Fibroblast of lung (primary cell): Measurements from ENCODE around the gene RHOT2.

ENCODE experiments used
- EZH2 ChIP-seq: IDR thresholded peaks from 2 replicates; pipeline ENCODE4 v1.5.1; 2012; ENCODE audit warnings: low read length, control low read depth, mild to moderate bottlenecking; ENCODE audit errors: missing control alignments
- TF ChIP-seq, protein P1 (sequence below), 2 donors: IDR thresholded peaks in 1 of 2; conservative IDR thresholded peaks in 1 of 2; 1 replicate in 1 of 2; 2 replicates in 1 of 2; pipeline ENCODE4 v1.5.1; 2011 to 2012; ENCODE audit warnings: low read length in 2 of 2, control low read depth in 1 of 2, inconsistent platforms in 1 of 2, low read depth in 1 of 2, mild to moderate bottlenecking in 1 of 2

DNA sequence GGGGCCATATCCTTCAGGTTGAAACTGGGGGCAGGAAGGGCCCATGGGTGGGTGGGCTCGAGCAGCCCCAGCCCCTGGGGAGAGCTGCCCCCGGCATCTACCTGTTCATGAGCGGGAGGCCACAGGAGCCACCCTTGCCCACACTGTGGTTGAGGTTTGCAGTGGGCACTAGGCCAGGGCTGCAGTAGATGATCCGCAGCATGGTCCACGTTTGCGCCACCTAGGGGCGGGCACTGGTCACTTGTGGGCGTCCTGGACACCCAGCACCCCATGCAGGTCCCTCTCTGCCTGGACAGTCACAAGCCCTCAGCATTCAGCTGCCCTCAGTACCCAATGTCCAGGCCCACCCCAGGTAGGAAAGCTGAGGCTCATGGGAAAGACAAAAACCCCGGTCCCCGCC, 18.0 kb downstream of the RHOT2 start:
- TF ChIP-seq, protein P1, sequence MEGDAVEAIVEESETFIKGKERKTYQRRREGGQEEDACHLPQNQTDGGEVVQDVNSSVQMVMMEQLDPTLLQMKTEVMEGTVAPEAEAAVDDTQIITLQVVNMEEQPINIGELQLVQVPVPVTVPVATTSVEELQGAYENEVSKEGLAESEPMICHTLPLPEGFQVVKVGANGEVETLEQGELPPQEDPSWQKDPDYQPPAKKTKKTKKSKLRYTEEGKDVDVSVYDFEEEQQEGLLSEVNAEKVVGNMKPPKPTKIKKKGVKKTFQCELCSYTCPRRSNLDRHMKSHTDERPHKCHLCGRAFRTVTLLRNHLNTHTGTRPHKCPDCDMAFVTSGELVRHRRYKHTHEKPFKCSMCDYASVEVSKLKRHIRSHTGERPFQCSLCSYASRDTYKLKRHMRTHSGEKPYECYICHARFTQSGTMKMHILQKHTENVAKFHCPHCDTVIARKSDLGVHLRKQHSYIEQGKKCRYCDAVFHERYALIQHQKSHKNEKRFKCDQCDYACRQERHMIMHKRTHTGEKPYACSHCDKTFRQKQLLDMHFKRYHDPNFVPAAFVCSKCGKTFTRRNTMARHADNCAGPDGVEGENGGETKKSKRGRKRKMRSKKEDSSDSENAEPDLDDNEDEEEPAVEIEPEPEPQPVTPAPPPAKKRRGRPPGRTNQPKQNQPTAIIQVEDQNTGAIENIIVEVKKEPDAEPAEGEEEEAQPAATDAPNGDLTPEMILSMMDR (conservative IDR thresholded peaks at IDR 0.05 in 1 of 2, IDR thresholded peaks at IDR 0.05 in 1 of 2; ENCODE audit: low read depth in 1 of 2, low read length in 2 of 2): peak; percentile 23 to 49
- no peak for TF ChIP-seq EZH2
